HCT116 (cell line): ENCODE measurements around the gene MBTPS1. TPM values are rescaled to one million over a fixed set of nuclear protein-coding genes. Genes with fewer than 3 reads are reported as not detected.

Experiments
- ATAC-seq: fragments of 200-7000 bp; cut with Tn5 transposase; 2 replicates; pipeline ENCODE4 v1.9.1; 2020; ENCODE audit warnings: mild to moderate bottlenecking, moderate library complexity
- BruUV-seq: library from RNA; stranded (reverse); fragments of 400-500 nt; replicated peaks from 2 replicates; lab custom pipeline; 2021; lab: Mats Ljungman, UMichigan
- CTCF ChIA-PET: fragments of 300-600 bp; sonication (Branson Sonifier 250); formaldehyde crosslinking; loops from one replicate; lab custom pipeline; 2021; ENCODE audit warnings: antibody characterized with exemption; lab: Charles Lee
- POLR2A ChIA-PET: fragments of 300-600, 350-600 bp; sonication (Branson Sonifier 250); formaldehyde crosslinking; loops from one replicate; lab custom pipeline; 2021; ENCODE audit warnings: antibody characterized with exemption; lab: Charles Lee
- RAD21 ChIA-PET, 2 experiments: fragments of 300-600 bp; sonication (Branson Sonifier 250); formaldehyde crosslinking; loops; one replicate each; lab custom pipeline; 2023; ENCODE audit warnings: low total read pairs in 2 of 2; ENCODE audit not compliant: uncharacterized antibody in 2 of 2, unreplicated experiment in 2 of 2, low non-redundant PET in 1 of 2; lab: Charles Lee
- DNase-seq: peaks from one replicate; pipeline ENCODE4 v3.0.0-alpha.2; 2010; ENCODE audit warnings: low read depth, low spot score
- H2AFZ ChIP-seq: fragments of 200-600 bp; shearing (Covaris generic), sonication (generic); 2 replicates; pipeline ENCODE4 v1.6.1; 2017; ENCODE audit warnings: low read depth, mixed run types, mixed read lengths, antibody characterized with exemption, low read length; ENCODE audit not compliant: poor library complexity, severe bottlenecking
- H3K27ac ChIP-seq: 2 replicates; pipeline ENCODE4 v1.5.1; 2012; ENCODE audit warnings: low read depth, low read length
- H3K27me3 ChIP-seq: fragments of 200-600 bp; sonication (generic); 2 replicates; pipeline ENCODE4 v1.6.1; 2016; ENCODE audit warnings: mixed run types, low read length, mixed read lengths; ENCODE audit not compliant: insufficient read depth
- H3K36me3 ChIP-seq, 2 experiments: fragments of 200-500 bp in 1 of 2; fragments of 200-600 bp in 1 of 2; sonication (Bioruptor generic) in 1 of 2; sonication (generic) in 1 of 2; 2 replicates each; pipeline versions ENCODE4 v1.5.1 to v1.6.1; 2014 to 2016; ENCODE audit warnings: low read length in 2 of 2, inconsistent platforms in 1 of 2, mixed read lengths in 1 of 2, mixed run types in 1 of 2; ENCODE audit not compliant: insufficient read depth in 2 of 2, control insufficient read depth in 1 of 2
- H3K4me1 ChIP-seq, 2 experiments: fragments of 200-600 bp in 1 of 2; sonication (generic) in 1 of 2; 2 replicates each; pipeline versions ENCODE4 v1.5.1 to v1.6.1; 2012 to 2017; ENCODE audit warnings: low read length in 2 of 2, inconsistent platforms in 1 of 2, mild to moderate bottlenecking in 1 of 2, mixed read lengths in 1 of 2, mixed run types in 1 of 2, moderate library complexity in 1 of 2; ENCODE audit not compliant: insufficient read depth in 2 of 2, control insufficient read depth in 1 of 2
- H3K4me2 ChIP-seq: fragments of 200-600 bp; sonication (generic); 2 replicates; pipeline ENCODE4 v1.6.1; 2017; ENCODE audit warnings: mixed run types, low read length, mixed read lengths
- H3K4me3 ChIP-seq, 2 experiments: fragments of 200-600 bp in 1 of 2; sonication (generic) in 1 of 2; replicated peaks in 1 of 2; 2 replicates each; pipeline ENCODE4 v1.5.1; 2011 to 2016; ENCODE audit warnings: low read length in 2 of 2, control low read depth in 1 of 2, low read depth in 1 of 2, mild to moderate bottlenecking in 1 of 2, mixed read lengths in 1 of 2, mixed run types in 1 of 2
- H3K79me2 ChIP-seq: fragments of 200-600 bp; sonication (generic); 2 replicates; pipeline ENCODE4 v1.6.1; 2017; ENCODE audit warnings: mild to moderate bottlenecking, mixed run types, low read length, moderate library complexity, mixed read lengths; ENCODE audit not compliant: insufficient read depth
- H3K9ac ChIP-seq: fragments of 200-600 bp; sonication (generic); 2 replicates; pipeline ENCODE4 v1.6.1; 2016; ENCODE audit warnings: low read length, mixed read lengths
- H3K9me2 ChIP-seq: fragments of 200-600 bp; sonication (generic), shearing (Covaris generic); 2 replicates; pipeline ENCODE4 v1.6.1; 2017; ENCODE audit warnings: mixed run types, mild to moderate bottlenecking, moderate library complexity; ENCODE audit not compliant: insufficient read depth
- H3K9me3 ChIP-seq, 2 experiments: fragments of 200-500 bp in 1 of 2; fragments of 200-600 bp in 1 of 2; sonication (Bioruptor generic) in 1 of 2; sonication (generic) in 1 of 2; 2 replicates each; pipeline ENCODE4 v1.6.1; 2014 to 2017; ENCODE audit warnings: low read length in 2 of 2, mixed read lengths in 2 of 2, inconsistent platforms in 1 of 2, low read depth in 1 of 2, mild to moderate bottlenecking in 1 of 2, mixed run types in 1 of 2, moderate library complexity in 1 of 2; ENCODE audit not compliant: control insufficient read depth in 1 of 2, insufficient read depth in 1 of 2
- H4K20me1 ChIP-seq: fragments of 200-600 bp; sonication (generic), shearing (Covaris generic); 2 replicates; pipeline ENCODE4 v1.6.1; 2017; ENCODE audit warnings: mixed run types, mild to moderate bottlenecking, moderate library complexity; ENCODE audit not compliant: insufficient read depth
- CEBPB ChIP-seq: IDR thresholded peaks from 2 replicates; pipeline ENCODE4 v1.6.1; 2012; ENCODE audit warnings: low read depth
- CTCF ChIP-seq, 3 experiments: fragments of 200-600 bp in 1 of 3; sonication (generic) in 1 of 3; IDR thresholded peaks in 2 of 3; conservative IDR thresholded peaks in 1 of 3; 2 replicates each; pipeline ENCODE4 v1.5.1; 2012 to 2017; ENCODE audit warnings: low read depth in 2 of 3, low read length in 2 of 3, antibody characterized with exemption in 1 of 3, borderline replicate concordance in 1 of 3, control low read depth in 1 of 3, mild to moderate bottlenecking in 1 of 3, mixed read lengths in 1 of 3, mixed run types in 1 of 3, moderate library complexity in 1 of 3; ENCODE audit not compliant: insufficient read depth in 1 of 3
- EZH2 ChIP-seq: fragments of 200-600 bp; sonication (generic); IDR thresholded peaks from 2 replicates; pipeline ENCODE4 v1.6.1; 2017; ENCODE audit warnings: antibody characterized with exemption, mixed run types
- POLR2A ChIP-seq: IDR thresholded peaks from 2 replicates; pipeline ENCODE4 v1.7.0; 2011; ENCODE audit warnings: borderline replicate concordance; ENCODE audit not compliant: insufficient read depth, insufficient read length; ENCODE audit errors: extremely low read depth
- RAD21 ChIP-seq: IDR thresholded peaks from 2 replicates; pipeline ENCODE4 v1.6.1; 2012; ENCODE audit warnings: low read depth, mild to moderate bottlenecking
- TCF7L2 ChIP-seq: IDR thresholded peaks from 2 replicates; pipeline ENCODE4 v1.7.0; 2011; ENCODE audit warnings: borderline replicate concordance, inconsistent platforms; ENCODE audit not compliant: insufficient read depth, insufficient read length; ENCODE audit errors: extremely low read depth
- ZFX ChIP-seq: fragments of 450-650 bp; IDR thresholded peaks from 2 replicates; pipeline ENCODE4 v1.6.1; 2017
- intact Hi-C: fragments of 100-400 bp; cut with micrococcal nuclease; formaldehyde crosslinking; loops from 2 replicates; pipeline ENCODE4 v1.10.0; 2022
- total RNA-seq: library from RNA; stranded (reverse); gene quantifications from one replicate; pipeline ENCODE4 v1.2.1, GENCODE V29; 2021; ENCODE audit not compliant: unreplicated experiment
- TF ChIP-seq, protein P1 (sequence below): IDR thresholded peaks from 2 replicates; pipeline ENCODE4 v1.6.1; 2011; ENCODE audit warnings: mild to moderate bottlenecking, low read length, moderate library complexity; ENCODE audit not compliant: insufficient replicate concordance; ENCODE audit errors: extremely low read depth

The MBTPS1 gene
- total RNA-seq, 1 experiment from 2014 or later = 111 TPM

DNA sequence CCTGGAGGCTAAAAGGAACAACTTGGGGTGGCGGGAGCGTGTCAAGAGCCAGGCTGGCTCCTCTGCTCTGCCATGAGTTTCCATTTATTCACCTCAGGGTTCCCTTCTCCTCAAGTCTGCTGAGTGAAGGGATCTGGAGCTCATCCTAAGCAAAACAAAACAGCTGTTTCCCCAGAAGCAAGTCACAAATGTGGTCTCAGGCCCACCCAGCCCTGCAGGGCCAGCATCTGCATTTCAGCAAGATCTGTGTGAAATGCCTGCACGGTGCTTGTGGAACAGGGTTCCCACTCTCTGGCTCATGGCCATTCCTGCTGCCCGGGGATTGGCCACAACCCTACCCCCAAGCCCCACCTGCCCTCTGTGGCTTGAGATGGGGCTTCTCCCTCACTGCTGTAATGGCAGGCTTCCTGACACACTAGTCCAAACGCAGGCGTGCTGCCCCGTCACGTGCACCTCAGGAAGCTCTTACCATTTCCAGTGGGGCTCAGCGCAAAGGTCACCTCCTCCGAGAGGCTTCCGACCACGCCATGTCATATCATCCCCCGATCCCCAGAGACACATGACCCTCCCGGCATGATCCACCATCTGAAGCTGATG is 76.4 kb downstream of the MBTPS1 start:
- Histone ChIP-seq H3K4me1 (peaks cover 2 to 5% of the 10 kb centered on the region in 2 experiments; a peak in 1 of 4 replicates), H3K4me2 (no peak overlapping the region), H2AFZ (no peak overlapping the region), H3K4me3 (no peak overlapping the region), H3K9me2 (no peaks in the 10 kb centered on the region), H4K20me1 (no peaks in the 10 kb centered on the region), H3K27ac (no peak overlapping the region), H3K36me3 (no peaks in the 10 kb centered on the region), H3K27me3 (no peaks in the 10 kb centered on the region; the same call in 1 of the 2 replicates), H3K9me3 (peaks cover 0 to 5% of the 10 kb centered on the region in 2 experiments; a peak in 1 of 4 replicates), H3K9ac (no peak overlapping the region), H3K79me2 (no peaks in the 10 kb centered on the region)
- no peak for DNase-seq
- TF ChIP-seq CEBPB = no peak
- TF ChIP-seq EZH2 = no peak
- TF ChIP-seq TCF7L2 = no peak
- TF ChIP-seq, protein P1, sequence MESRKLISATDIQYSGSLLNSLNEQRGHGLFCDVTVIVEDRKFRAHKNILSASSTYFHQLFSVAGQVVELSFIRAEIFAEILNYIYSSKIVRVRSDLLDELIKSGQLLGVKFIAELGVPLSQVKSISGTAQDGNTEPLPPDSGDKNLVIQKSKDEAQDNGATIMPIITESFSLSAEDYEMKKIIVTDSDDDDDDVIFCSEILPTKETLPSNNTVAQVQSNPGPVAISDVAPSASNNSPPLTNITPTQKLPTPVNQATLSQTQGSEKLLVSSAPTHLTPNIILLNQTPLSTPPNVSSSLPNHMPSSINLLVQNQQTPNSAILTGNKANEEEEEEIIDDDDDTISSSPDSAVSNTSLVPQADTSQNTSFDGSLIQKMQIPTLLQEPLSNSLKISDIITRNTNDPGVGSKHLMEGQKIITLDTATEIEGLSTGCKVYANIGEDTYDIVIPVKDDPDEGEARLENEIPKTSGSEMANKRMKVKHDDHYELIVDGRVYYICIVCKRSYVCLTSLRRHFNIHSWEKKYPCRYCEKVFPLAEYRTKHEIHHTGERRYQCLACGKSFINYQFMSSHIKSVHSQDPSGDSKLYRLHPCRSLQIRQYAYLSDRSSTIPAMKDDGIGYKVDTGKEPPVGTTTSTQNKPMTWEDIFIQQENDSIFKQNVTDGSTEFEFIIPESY = no peak
- no peak for TF ChIP-seq CTCF (IDR thresholded peaks at IDR 0.05 in 2 of 3, conservative IDR thresholded peaks at IDR 0.05 in 1 of 3; ENCODE audit: borderline replicate concordance in 1 of 3, insufficient read depth in 1 of 3, low read depth in 2 of 3, low read length in 2 of 3)
- no peak for TF ChIP-seq POLR2A
- no peak for TF ChIP-seq ZFX
- no peak for TF ChIP-seq RAD21
- ChIA-PET POLR2A (interaction anchor here (2.0 kb wide), 1 partner anchor 26 kb away, joined by 7 read pairs; no protein-coding TSS in a partner anchor), CTCF (interaction anchor here (0.9 to 1.5 kb wide), 2 partner anchors 26 to 86 kb away, joined by 3 read pairs; no protein-coding TSS in a partner anchor), RAD21 (no interaction called here)
- no TSS peak for BruUV-seq
- ATAC-seq = no peak
- intact Hi-C loops = no loop called here
